Stimulated activated CD8-positive, alpha-beta memory T cell treated with anti-CD3 and anti-CD28 coated beads, Interleukin-2, amount 100 ng/mL, for 48 hours (primary cell): ENCODE results near the gene ANKDD1B.

Source experiments
- DNase-seq, 2 donors: peaks; one replicate each; pipeline ENCODE4 v3.0.0-alpha.2; 2020; ENCODE audit warnings: low read depth in 2 of 2

Gene ANKDD1B

GRCh38 chr5:75616371-75616881 lies 5.2 kb downstream of the ANKDD1B start:
- DNase-seq: no peak

GRCh38 chr5:75616971-75617621 lies 5.8 kb downstream of the ANKDD1B start:
- DNase-seq: no peak

GRCh38 chr5:75617736-75618352 lies 6.6 kb downstream of the ANKDD1B start:
- no peak for DNase-seq

GRCh38 chr5:75620184-75620959 lies 9.1 kb downstream of the ANKDD1B start:
- DNase-seq: no peak

DNA sequence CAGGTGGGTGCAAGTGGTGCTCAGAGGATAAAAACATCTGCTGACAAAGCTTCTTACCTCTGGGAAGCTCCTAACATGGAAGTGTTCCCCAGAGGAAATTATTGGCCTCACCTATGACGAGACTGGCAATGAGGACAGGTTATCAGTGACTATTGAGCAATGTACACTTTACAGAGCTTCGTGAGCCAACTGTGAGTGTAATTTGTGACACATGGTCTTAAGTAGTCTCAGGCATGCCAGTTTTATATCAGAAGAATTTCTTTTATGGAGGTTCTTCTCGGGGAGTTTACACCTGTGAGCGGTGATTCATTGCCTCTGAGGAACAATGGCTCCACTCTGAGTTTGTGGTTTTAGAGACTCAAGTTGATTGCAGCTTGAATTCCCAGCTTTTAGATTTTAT lies 11.3 kb downstream of the ANKDD1B start:
- no peak for DNase-seq

GRCh38 chr5:75623846-75624245 lies 12.6 kb downstream of the ANKDD1B start:
- DNase-seq: no peak

GRCh38 chr5:75626959-75627358 lies 15.7 kb downstream of the ANKDD1B start:
- DNase-seq: no peak

- no peak for DNase-seq
Observed at GRCh38 chr5:75627801-75628200, 16.5 kb downstream of the ANKDD1B start.

DNA sequence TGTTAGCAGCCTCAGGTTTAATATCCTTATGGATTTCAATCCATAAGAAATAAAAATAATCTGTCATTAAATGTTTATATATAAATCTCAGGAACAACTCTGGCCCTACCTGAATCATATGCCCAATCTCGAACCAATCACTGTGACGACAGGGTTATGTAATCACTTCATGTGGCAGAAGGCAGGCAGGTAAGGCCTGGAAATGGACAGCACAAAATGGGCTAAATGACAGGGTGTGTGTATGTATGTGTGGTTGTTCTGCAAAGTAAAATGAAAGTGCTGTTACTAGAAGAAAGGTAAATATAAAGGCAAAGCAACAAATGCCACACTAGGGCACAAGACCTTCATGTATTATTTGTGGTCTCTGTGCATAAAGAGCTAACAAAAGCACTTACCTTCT lies 19.6 kb downstream of the ANKDD1B start:
- no peak for DNase-seq

- DNase-seq: no peak
Observed at GRCh38 chr5:75632321-75632720, 21.1 kb downstream of the ANKDD1B start.

DNA sequence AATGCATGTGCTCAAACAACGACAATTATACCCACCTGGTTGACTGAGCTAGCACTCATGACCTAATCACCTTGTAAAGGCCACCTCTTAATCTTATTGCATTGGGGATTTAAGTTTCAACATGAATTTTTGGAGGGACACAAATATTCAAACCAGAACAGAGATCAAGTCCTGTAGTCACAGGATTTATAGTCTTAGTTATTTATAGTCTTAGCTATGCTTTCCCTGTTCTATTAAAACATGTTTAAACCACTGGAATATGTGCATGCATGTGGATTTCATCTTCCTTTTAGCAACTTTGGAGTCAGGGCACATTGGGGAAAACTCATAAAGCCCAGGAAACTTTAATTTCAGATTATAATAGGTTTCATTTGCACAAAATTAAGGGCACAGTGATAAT lies 26.7 kb downstream of the ANKDD1B start:
- DNase-seq: no peak

- no peak for DNase-seq
Observed at GRCh38 chr5:75639535-75640311, 28.5 kb downstream of the ANKDD1B start.

GRCh38 chr5:75640395-75640794 lies 29.1 kb downstream of the ANKDD1B start:
- DNase-seq: no peak

DNA sequence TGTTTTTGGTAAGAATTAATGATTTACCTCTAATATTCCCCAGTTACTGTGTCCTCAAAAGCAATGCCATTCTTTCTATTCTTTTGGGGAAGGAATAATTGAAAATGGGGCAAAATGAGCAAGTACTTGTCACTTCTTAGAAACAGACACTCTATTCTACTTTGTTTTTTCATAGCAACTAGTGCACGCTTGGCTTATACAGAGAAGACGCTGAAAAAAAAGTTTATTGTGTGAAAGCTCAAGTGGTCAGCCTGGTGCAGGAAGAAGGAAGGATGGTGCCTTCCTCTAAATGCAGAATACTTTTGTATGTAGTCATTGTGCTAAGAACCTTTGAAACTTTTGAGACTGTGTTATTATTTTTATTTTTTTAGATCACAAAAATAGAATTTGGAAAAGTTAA lies 29.6 kb downstream of the ANKDD1B start:
- DNase-seq: no peak

DNA sequence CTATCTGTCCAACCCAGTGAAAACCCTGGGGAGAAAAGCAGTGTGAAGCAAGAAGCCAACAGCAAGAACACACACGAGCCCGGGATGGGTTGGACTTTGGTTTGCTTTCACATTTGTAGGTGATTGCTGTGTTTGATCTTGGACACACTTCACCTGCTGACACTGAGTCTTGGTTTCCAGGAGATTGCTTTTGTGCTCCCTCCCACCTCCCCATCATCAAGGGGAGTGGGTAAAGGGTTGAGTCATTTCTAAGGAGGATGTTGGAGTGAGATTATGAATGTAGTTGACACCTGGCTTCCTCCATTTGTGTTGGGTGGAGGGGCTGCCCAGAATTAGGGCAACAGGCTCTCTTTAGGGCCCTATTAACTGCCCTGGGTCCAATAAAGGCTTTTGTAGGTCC lies 37.5 kb downstream of the ANKDD1B start:
- no peak for DNase-seq

GRCh38 chr5:75651575-75652238 lies 40.5 kb downstream of the ANKDD1B start:
- no peak for DNase-seq

DNA sequence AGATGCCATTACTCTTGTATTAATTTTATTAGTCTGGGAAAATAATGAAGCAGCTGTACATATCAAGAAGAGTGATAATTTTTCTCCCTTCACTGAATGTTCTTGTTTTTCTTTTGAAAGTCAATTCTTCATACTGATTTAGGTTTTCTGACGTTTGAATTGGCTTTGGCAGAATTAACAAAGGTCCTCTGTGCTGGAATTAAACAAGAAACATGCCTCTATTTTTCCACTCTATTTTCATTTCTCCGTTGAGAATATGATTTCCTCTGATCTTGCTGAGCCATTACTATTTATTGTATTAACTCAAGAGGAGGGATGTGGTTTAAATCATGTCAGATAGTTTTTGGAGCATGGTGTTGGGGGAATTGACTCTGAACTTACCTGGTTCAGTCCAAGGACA lies 42.3 kb downstream of the ANKDD1B start:
- DNase-seq: no peak

DNA sequence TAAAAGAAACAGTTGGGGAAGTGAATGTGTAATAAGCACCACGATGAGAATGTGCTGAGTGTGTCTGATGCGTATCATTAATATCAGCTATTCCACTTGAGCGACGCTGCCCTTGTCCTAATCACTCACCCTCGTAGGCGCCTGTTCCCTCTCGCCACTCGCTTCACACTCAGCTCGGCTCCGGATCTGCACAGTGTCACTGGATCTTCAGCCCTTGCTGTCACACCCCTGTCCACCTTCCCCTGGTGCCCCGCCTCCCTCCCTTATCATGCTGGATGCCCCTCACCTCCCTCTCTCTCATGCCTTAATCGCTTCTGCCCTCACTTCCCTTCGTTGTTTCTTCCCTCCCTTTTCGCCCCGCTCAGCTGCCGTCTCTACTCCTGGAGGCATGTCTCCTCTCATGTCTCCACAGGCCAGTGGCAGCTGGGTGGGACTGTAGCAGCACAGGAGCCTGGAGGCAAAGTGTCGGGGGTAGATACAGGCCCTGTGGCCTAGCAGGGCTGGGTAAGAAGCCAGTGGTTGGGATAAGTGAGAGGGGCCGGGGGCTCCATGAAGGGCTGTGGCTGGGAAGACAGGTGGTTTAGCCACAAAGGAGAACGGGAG lies 43.5 kb downstream of the ANKDD1B start:
- DNase-seq: no peak

DNA sequence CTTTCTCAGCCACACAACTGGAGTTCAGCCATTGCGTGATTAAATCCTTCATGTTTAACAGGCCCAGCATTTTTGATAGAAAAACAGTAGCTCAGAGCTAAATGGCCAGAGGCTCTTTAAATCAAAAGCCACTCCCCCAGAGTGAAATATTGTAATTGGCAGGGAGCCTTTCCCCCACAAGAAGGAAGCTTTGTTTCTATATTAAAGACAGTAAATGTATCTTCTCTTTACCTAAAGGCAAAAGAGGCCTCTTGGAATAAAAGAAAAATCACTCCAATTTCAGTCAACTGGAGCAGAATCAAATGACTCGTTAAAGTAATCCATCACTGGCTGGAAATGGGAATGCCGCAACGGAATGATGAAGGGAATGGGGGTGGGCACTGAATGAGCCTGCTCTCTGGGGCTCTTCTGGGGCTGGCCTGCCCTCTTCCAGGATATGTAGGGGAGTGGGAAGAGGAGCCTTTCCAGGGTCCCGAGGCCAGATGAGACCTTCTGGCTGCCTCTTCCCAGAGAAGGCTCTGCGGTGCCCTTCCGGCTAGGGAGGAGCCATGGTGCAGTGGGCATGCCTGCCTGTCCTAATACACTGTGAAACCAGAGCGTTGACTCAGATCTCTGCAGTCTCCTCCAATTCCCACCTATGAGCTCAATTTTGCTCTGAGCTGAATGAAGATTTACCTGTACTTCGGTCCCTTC lies 45.2 kb downstream of the ANKDD1B start:
- DNase-seq: no peak

DNA sequence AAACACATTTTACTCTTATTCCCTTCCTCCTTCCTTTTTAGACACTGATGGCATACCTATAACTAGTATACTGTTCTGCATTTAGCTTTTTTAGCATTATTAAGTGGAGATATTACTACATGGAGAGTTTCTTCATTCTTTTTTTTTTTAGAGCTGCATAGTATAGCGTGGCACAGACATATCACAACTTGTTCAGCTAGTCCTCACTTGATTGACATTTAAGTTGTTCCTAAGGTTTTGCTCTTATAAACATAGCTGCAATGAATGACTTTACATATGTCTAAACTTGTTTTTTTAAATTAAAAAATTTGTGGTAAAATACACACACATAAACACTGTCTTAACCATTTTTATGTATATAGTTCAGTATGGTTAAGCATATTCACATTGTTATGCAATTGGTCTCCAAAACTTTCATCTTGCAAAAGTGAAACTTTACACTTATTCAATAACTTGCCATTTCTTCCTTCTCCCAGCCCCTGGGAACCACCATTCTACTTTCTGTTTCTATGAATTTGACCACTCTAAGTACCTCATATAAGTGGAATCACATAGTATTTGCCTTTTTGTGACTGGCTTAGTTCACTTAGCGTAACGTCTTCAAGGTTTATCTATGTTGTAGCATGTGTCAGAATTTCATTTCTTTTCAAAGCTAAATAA lies 48.7 kb downstream of the ANKDD1B start:
- DNase-seq: no peak
